NCI-H82 treated with DMSO at 0.1 percent for 48 hours (cell line): ENCODE data around the gene KIF21A.

Experiments used
- DNase-seq: peaks from one replicate; lab custom pipeline; 2025; ENCODE audit not compliant: unreplicated experiment; lab: John Stamatoyannopoulos, UW

Gene KIF21A

DNA sequence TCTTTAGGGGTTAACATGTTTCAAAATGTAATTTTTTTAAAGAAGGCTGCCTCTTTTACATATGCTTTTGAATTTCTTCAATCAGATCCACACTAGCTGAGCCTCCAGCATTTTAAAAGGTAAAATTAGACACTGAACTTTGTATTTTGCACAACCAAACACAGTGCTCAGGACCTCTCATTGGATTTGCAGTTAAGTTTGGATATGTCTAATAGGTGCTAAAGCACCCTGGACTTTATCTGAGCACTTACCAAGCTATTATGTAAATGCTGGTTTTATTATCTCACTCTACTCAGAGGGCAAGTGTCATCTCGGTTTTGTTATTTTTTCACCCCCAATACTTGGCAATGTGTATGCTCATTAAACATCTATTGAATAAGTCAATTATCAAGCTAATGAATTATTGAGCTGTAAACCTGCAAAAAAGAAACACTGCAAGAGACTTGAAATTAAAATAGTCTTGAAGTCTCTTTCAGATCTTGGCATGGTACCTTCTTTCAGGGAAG lies 150.7 kb downstream of the KIF21A start:
- DNase-seq = no peak

DNA sequence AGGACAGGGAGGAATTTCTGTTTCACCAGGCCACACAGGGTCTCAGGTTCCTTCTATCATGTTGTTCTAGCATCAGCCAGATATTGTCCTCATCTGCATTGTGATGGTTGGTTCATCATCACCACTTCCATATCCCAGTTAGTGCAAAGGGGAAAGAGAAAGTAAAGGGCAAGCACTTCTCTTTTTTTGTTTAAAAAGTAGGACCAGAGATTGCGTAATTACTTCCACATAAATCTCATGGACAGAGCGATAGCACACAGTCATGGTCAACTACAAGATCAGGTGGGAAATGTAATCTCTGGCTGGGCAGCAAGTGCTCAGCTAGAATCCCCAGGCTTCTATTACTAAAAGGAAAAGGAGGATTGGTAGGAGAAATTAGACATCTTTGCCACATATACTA lies 155.1 kb downstream of the KIF21A start:
- no peak for DNase-seq

GRCh38 chr12:39287409-39287808 lies 155.5 kb downstream of the KIF21A start:
- DNase-seq = no peak

GRCh38 chr12:39278426-39278825 lies 164.5 kb downstream of the KIF21A start:
- no peak for DNase-seq

GRCh38 chr12:39277416-39277815 lies 165.5 kb downstream of the KIF21A start:
- DNase-seq = no peak

DNA sequence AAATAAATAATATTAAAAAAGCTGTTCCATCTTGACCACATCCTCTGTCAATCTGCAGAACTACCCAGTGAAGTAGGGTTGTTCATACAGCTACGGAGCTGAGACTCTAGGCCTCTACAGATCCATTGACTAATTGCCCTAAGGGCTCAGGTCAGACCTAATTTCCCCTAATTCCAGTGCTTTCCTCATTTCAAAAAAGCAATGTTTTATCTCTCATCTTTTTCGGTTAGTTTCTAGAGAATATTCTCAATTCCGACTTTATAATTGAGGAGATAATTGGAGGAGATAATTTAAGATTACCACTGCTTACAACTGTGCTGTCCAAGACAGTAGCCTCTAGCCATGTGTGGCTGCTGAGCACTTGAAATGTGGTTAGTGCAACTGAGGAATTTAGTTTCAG lies 167.1 kb downstream of the KIF21A start:
- DNase-seq = no peak

DNA sequence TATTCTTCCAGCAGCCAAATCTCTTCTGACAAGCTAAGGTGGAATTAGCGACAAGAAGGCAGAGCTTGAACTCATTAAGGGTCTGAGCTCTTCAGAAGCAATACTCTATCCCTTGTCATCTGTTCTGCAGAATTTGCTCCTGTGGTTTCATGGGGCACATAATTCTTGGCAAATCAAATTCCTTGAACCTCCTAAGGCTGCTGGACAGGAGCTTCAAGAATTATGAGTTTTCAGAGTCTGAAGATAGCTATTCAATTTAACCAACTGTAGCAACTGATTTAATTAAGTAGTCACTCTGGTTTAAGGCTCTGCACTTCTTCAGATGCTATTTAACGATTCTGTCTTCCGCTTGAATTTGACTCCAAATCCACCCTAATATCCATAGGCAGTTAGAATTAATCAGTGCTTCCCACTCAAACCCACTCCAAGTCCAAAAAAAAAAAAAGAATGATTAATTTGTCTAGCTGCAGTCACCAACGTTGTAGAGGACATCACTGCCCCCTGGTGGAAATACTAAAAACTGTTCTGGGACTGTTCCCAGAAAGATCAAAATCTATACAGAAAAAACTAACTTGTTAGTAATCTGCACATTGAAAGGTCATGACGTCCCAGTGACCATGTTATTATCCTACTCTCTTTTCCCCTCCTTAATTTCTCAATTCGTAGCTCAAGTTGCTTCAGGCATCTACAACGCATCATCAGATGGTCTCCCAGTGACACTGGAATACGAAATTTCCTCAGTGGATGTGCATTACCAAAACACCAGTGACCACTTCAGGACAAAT lies 169.9 kb downstream of the KIF21A start:
- DNase-seq = peak; percentile 72

DNA sequence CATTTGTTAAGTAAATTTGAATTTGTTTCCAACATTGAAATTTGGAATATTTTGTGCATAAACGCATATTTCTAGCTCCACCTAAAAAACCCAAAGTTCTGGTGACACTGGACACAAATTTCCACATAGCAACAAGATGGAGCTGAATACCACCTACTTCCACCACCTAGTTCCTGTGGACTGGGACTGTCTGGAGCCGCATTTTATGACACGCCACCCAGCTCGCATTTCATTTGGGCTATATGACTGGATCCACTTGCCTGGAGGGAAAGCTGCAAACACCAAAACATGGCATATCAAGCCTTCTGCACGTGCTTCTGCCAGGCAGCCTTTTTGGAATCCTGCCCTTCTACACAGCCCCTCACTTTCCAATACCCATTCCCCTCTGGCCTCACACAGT lies 173.4 kb downstream of the KIF21A start:
- no peak for DNase-seq

- DNase-seq = no peak
Measured at GRCh38 chr12:39267886-39268285, 175.0 kb downstream of the KIF21A start.

DNA sequence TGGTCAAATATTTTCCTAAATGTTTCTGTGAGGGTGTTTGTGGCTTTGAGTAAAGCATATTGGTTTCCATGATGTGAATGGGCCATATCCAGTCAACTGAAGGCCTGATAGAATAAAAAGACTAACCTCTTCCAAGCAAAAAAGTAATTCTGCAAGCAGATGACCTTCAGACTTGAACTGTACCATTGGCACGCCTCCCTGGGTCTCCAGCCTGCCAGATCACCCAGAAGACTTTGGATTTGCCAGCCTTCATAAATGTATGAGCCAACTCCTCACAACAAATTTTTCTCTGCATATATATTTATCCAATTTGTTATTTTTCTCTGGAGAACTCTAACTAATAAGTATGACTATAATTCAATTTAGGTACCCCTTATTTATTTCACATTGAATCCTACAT lies 190.3 kb downstream of the KIF21A start:
- DNase-seq = no peak
